ENCODE results near the gene DDRGK1.
A peak's percentile ranks its signal among the peaks of the same experiment; 100 is the strongest.

The DDRGK1 gene

GRCh38 chr20:3204124-3204794 is at the start of gene DDRGK1:
Gene DDRGK1 (minus strand): TSS chr20:3204682. CDS start chr20:3204627, 55 bp downstream.
- Histone ChIP-seq H3K4me3 (ENCODE audit: low read length, poor library complexity, severe bottlenecking) (peak within 1 kb of the TSS; percentile 98), H3K9me3 (ENCODE audit: insufficient read depth, low read depth, low read length) (no peaks in the 10 kb centered on the region), H3K4me1 (ENCODE audit: insufficient read depth, low read length, poor library complexity, severe bottlenecking) (peaks cover 23% of the 10 kb centered on the region), H3K79me2 (ENCODE audit: insufficient read depth, low read length) (peaks cover 36% of the 10 kb centered on the region), H3K27me3 (ENCODE audit: insufficient read depth, low read length, poor library complexity, severe bottlenecking) (no peaks in the 10 kb centered on the region), H4K20me1 (ENCODE audit: insufficient read depth, low read length, poor library complexity, severe bottlenecking) (peaks cover 15% of the 10 kb centered on the region), H3K9ac (ENCODE audit: low read depth, low read length, poor library complexity, severe bottlenecking) (peak within 1 kb of the TSS; percentile 97), H3K9me2 (replicated peaks; ENCODE audit: low read depth, low read length) (no peaks in the 10 kb centered on the region), H3F3A (ENCODE audit: low read depth) (no peaks in the 10 kb centered on the region), H3K36me3 (ENCODE audit: insufficient read depth, low read length) (peaks cover 10% of the 10 kb centered on the region; the same call in 1 of the 2 replicates), H2AFZ (ENCODE audit: low read length) (peak within 1 kb of the TSS; percentile 95), H3K4me2 (ENCODE audit: low read depth, low read length, poor library complexity, severe bottlenecking) (peak within 1 kb of the TSS; percentile 99)
- TF ChIP-seq CTCF (conservative IDR thresholded peaks at IDR 0.05; ENCODE audit: low read length) (no peak), EZH2phosphoT487 (IDR thresholded peaks at IDR 0.05; ENCODE audit: borderline replicate concordance) (no peak)

GRCh38 chr20:3251806-3252205 is 47.3 kb upstream of the DDRGK1 start:
- Histone ChIP-seq H3F3A (ENCODE audit: low read depth) (no peaks in the 10 kb centered on the region), H3K27me3 (ENCODE audit: insufficient read depth, low read length, poor library complexity, severe bottlenecking) (no peaks in the 10 kb centered on the region), H4K20me1 (ENCODE audit: insufficient read depth, low read length, poor library complexity, severe bottlenecking) (no peaks in the 10 kb centered on the region), H3K4me3 (ENCODE audit: low read length, poor library complexity, severe bottlenecking) (no peak overlapping the region), H3K79me2 (ENCODE audit: insufficient read depth, low read length) (no peaks in the 10 kb centered on the region), H3K36me3 (ENCODE audit: insufficient read depth, low read length) (peaks cover 20% of the 10 kb centered on the region; the same call in 1 of the 2 replicates), H3K9ac (ENCODE audit: low read depth, low read length, poor library complexity, severe bottlenecking) (no peak overlapping the region), H3K4me2 (ENCODE audit: low read depth, low read length, poor library complexity, severe bottlenecking) (no peak overlapping the region), H3K9me3 (ENCODE audit: insufficient read depth, low read depth, low read length) (no peaks in the 10 kb centered on the region), H3K4me1 (ENCODE audit: insufficient read depth, low read length, poor library complexity, severe bottlenecking) (no peaks in the 10 kb centered on the region), H2AFZ (ENCODE audit: low read length) (no peak overlapping the region), H3K9me2 (replicated peaks; ENCODE audit: low read depth, low read length) (no peaks in the 10 kb centered on the region)
- TF ChIP-seq EZH2phosphoT487 (IDR thresholded peaks at IDR 0.05; ENCODE audit: borderline replicate concordance) = no peak
- TF ChIP-seq CTCF (conservative IDR thresholded peaks at IDR 0.05; ENCODE audit: low read length) = no peak

GRCh38 chr20:3250091-3250504 is 45.6 kb upstream of the DDRGK1 start:
- Histone ChIP-seq H3K27me3 (ENCODE audit: insufficient read depth, low read length, poor library complexity, severe bottlenecking) (no peaks in the 10 kb centered on the region), H3K4me2 (ENCODE audit: low read depth, low read length, poor library complexity, severe bottlenecking) (no peak overlapping the region), H3K79me2 (ENCODE audit: insufficient read depth, low read length) (no peaks in the 10 kb centered on the region), H3K4me1 (ENCODE audit: insufficient read depth, low read length, poor library complexity, severe bottlenecking) (no peaks in the 10 kb centered on the region), H3K4me3 (ENCODE audit: low read length, poor library complexity, severe bottlenecking) (no peak overlapping the region), H3K9ac (ENCODE audit: low read depth, low read length, poor library complexity, severe bottlenecking) (no peak overlapping the region), H3K9me3 (ENCODE audit: insufficient read depth, low read depth, low read length) (no peaks in the 10 kb centered on the region), H3K9me2 (replicated peaks; ENCODE audit: low read depth, low read length) (no peaks in the 10 kb centered on the region), H3F3A (ENCODE audit: low read depth) (no peaks in the 10 kb centered on the region), H3K36me3 (ENCODE audit: insufficient read depth, low read length) (peaks cover 13% of the 10 kb centered on the region; the same call in 1 of the 2 replicates), H2AFZ (ENCODE audit: low read length) (no peak overlapping the region), H4K20me1 (ENCODE audit: insufficient read depth, low read length, poor library complexity, severe bottlenecking) (no peaks in the 10 kb centered on the region)
- no peak for TF ChIP-seq EZH2phosphoT487 (IDR thresholded peaks at IDR 0.05; ENCODE audit: borderline replicate concordance)
- peak; percentile 36; the same call in 1 of the 2 replicates for TF ChIP-seq CTCF (conservative IDR thresholded peaks at IDR 0.05; ENCODE audit: low read length)

All from Loucy (cell line).